BE2C (cell line): ENCODE results near the gene MCM9. TPM values are rescaled to one million over a fixed set of nuclear protein-coding genes. Genes with fewer than 3 reads are reported as not detected.

Source experiments
- DNase-seq: peaks from one replicate; pipeline ENCODE4 v3.0.0-alpha.2; 2020
- H3K27me3 ChIP-seq: fragments of 250-450 bp; sonication (Bioruptor Pico); 2 replicates; pipeline ENCODE4 v1.5.1; 2020; ENCODE audit warnings: mild to moderate bottlenecking
- H3K36me3 ChIP-seq: fragments of 250-450 bp; sonication (Bioruptor Pico); 2 replicates; pipeline ENCODE4 v1.5.1; 2020; ENCODE audit warnings: mild to moderate bottlenecking
- H3K4me1 ChIP-seq: fragments of 250-450 bp; sonication (Bioruptor Pico); 2 replicates; pipeline ENCODE4 v1.5.1; 2020
- H3K4me3 ChIP-seq: 2 replicates; pipeline ENCODE4 v1.5.1; 2011; ENCODE audit warnings: low read depth, low read length
- H3K9me3 ChIP-seq: fragments of 250-450 bp; sonication (Bioruptor Pico); 2 replicates; pipeline ENCODE4 v1.5.1; 2020
- CTCF ChIP-seq: IDR thresholded peaks from 2 replicates; pipeline ENCODE4 v1.5.1; 2012; ENCODE audit warnings: mild to moderate bottlenecking, low read depth, low read length
- polyA plus RNA-seq: library from polyadenylated mRNA; unstranded; fragments of >200 nt; gene quantifications from one replicate; pipeline ENCODE4 v1.2.1, GENCODE V29; 2012; ENCODE audit warnings: low read depth, missing spikeins; ENCODE audit not compliant: insufficient read length, insufficient read depth

The MCM9 gene
- polyA plus RNA-seq, result 7.7 TPM

GRCh38 chr6:118934461-118935330 is at the start of gene MCM9:
MCM9 (minus strand) TSS chr6:118935159; CDS start chr6:118931723, 3,436 bp downstream.
- Histone ChIP-seq H3K27me3 (no peaks in the 10 kb centered on the region), H3K9me3 (no peaks in the 10 kb centered on the region), H3K36me3 (no peaks in the 10 kb centered on the region), H3K4me3 (peak within 1 kb of the TSS; percentile 93), H3K4me1 (no peaks in the 10 kb centered on the region)
- no peak for TF ChIP-seq CTCF
- DNase-seq, result peak; percentile 94

GRCh38 chr6:118984342-118984741 is 49.4 kb upstream of the MCM9 start:
- DNase-seq, result no peak
- no peak for TF ChIP-seq CTCF
- Histone ChIP-seq H3K36me3 (no peaks in the 10 kb centered on the region), H3K4me1 (no peaks in the 10 kb centered on the region), H3K27me3 (no peaks in the 10 kb centered on the region), H3K9me3 (no peaks in the 10 kb centered on the region), H3K4me3 (no peak overlapping the region)

GRCh38 chr6:118982575-118982911 is 47.6 kb upstream of the MCM9 start:
- no peaks in the 10 kb centered on the region for H3K36me3 ChIP-seq
- no peak overlapping the region for H3K4me3 ChIP-seq
- no peaks in the 10 kb centered on the region for H3K4me1 ChIP-seq
- no peak for TF ChIP-seq CTCF
- DNase-seq, result no peak
- H3K27me3 ChIP-seq, result no peaks in the 10 kb centered on the region
- H3K9me3 ChIP-seq, result no peaks in the 10 kb centered on the region

GRCh38 chr6:118981884-118982574 is 47.1 kb upstream of the MCM9 start:
- H3K9me3 ChIP-seq, result no peaks in the 10 kb centered on the region
- no peak overlapping the region for H3K4me3 ChIP-seq
- DNase-seq, result no peak
- H3K27me3 ChIP-seq, result no peaks in the 10 kb centered on the region
- no peak for TF ChIP-seq CTCF
- no peaks in the 10 kb centered on the region for H3K36me3 ChIP-seq
- H3K4me1 ChIP-seq, result no peaks in the 10 kb centered on the region

GRCh38 chr6:118980063-118980462 is 45.1 kb upstream of the MCM9 start:
- Histone ChIP-seq H3K9me3 (no peaks in the 10 kb centered on the region), H3K4me1 (no peaks in the 10 kb centered on the region), H3K36me3 (no peaks in the 10 kb centered on the region), H3K27me3 (no peaks in the 10 kb centered on the region), H3K4me3 (no peak overlapping the region)
- DNase-seq, result no peak
- no peak for TF ChIP-seq CTCF

- Histone ChIP-seq H3K27me3 (no peaks in the 10 kb centered on the region), H3K36me3 (no peaks in the 10 kb centered on the region), H3K4me3 (no peak overlapping the region), H3K9me3 (no peaks in the 10 kb centered on the region), H3K4me1 (no peaks in the 10 kb centered on the region)
- no peak for DNase-seq
- no peak for TF ChIP-seq CTCF
These were observed 39.8 kb upstream of the MCM9 start for GRCh38 chr6:118974790-118975189.
